Mesodermal cell (in vitro differentiated cells): Measurements from ENCODE around the gene C16orf74.

Source experiments
- H3K27ac ChIP-seq: 2 replicates; pipeline ENCODE4 v1.7.0; 2013; ENCODE audit warnings: mild to moderate bottlenecking, low read depth, low read length, moderate library complexity; ENCODE audit not compliant: severe bottlenecking
- H3K36me3 ChIP-seq: 2 replicates; pipeline ENCODE4 v1.7.1; 2013; ENCODE audit warnings: mild to moderate bottlenecking, low read length, moderate library complexity; ENCODE audit not compliant: control insufficient read depth, insufficient read depth
- H3K4me1 ChIP-seq: one replicate; pipeline ENCODE4 v1.7.1; 2013; ENCODE audit warnings: mild to moderate bottlenecking, low read length; ENCODE audit not compliant: insufficient read depth, control insufficient read depth, poor library complexity, severe bottlenecking
- H3K4me3 ChIP-seq: 2 replicates; pipeline ENCODE4 v1.7.0; 2013; ENCODE audit warnings: low read length, control low read depth, mild to moderate bottlenecking; ENCODE audit not compliant: insufficient read depth, poor library complexity, severe bottlenecking; ENCODE audit errors: extremely low read depth
- H3K9me3 ChIP-seq: 2 replicates; pipeline ENCODE4 v1.7.1; 2013; ENCODE audit warnings: mild to moderate bottlenecking, low read length, moderate library complexity; ENCODE audit not compliant: control insufficient read depth
- WGBS, 2 experiments: methylation state at CpG; one replicate each; pipeline ENCODE4 v1.1.5; 2013; ENCODE audit warnings: missing lambda C conversion rate in 2 of 2; ENCODE audit not compliant: insufficient coverage in 2 of 2; 5-methylcytosine and 5-hydroxymethylcytosine counted together

The C16orf74 gene

GRCh38 chr16:85704900-85705846 is 45.7 kb downstream of the C16orf74 start:
- no peaks in the 10 kb centered on the region for H3K4me1 ChIP-seq
- 94% methylated on average over 15 to 19 of the region's 20 CpGs for WGBS, 2 experiments

GRCh38 chr16:85704011-85704410 is 46.9 kb downstream of the C16orf74 start:
- WGBS, 2 experiments, result 93 to 97% methylated on average over 3 to 4 of the region's 11 CpGs
- Histone ChIP-seq H3K4me3 (no peak overlapping the region), H3K27ac (no peak overlapping the region), H3K4me1 (no peaks in the 10 kb centered on the region), H3K36me3 (no peaks in the 10 kb centered on the region), H3K9me3 (no peaks in the 10 kb centered on the region)

More at GRCh38 chr16:85704900-85705846, 45.7 kb downstream of the C16orf74 start:
- no peak overlapping the region for H3K4me3 ChIP-seq
- no peaks in the 10 kb centered on the region for H3K9me3 ChIP-seq
- no peaks in the 10 kb centered on the region for H3K36me3 ChIP-seq
- no peak overlapping the region for H3K27ac ChIP-seq

- Histone ChIP-seq H3K36me3 (no peaks in the 10 kb centered on the region), H3K27ac (no peak overlapping the region), H3K4me1 (no peaks in the 10 kb centered on the region), H3K4me3 (no peak overlapping the region), H3K9me3 (no peaks in the 10 kb centered on the region)
- WGBS, 2 experiments, result 75 to 90% methylated on average over 6 of the region's 7 CpGs
Measured at GRCh38 chr16:85699628-85700027, 51.3 kb downstream of the C16orf74 start.

- Histone ChIP-seq H3K9me3 (no peaks in the 10 kb centered on the region), H3K27ac (no peak overlapping the region), H3K4me3 (no peak overlapping the region), H3K4me1 (no peaks in the 10 kb centered on the region), H3K36me3 (no peaks in the 10 kb centered on the region)
- WGBS, 2 experiments, result 59 to 85% methylated on average over 10 to 11 of the region's 12 CpGs
Measured at GRCh38 chr16:85698935-85699558, 51.8 kb downstream of the C16orf74 start.

GRCh38 chr16:85698459-85698891 is 52.4 kb downstream of the C16orf74 start:
- Histone ChIP-seq H3K36me3 (no peaks in the 10 kb centered on the region), H3K4me1 (no peaks in the 10 kb centered on the region), H3K9me3 (no peaks in the 10 kb centered on the region), H3K4me3 (no peak overlapping the region), H3K27ac (no peak overlapping the region)
- 93 to 100% methylated on average over 3 to 4 of the region's 7 CpGs for WGBS, 2 experiments

- no peak overlapping the region for H3K27ac ChIP-seq
- no peaks in the 10 kb centered on the region for H3K36me3 ChIP-seq
- 87 to 90% methylated on average over 8 to 13 of the region's 14 CpGs for WGBS, 2 experiments
- H3K4me1 ChIP-seq, result no peaks in the 10 kb centered on the region
- no peak overlapping the region for H3K4me3 ChIP-seq
- H3K9me3 ChIP-seq, result no peaks in the 10 kb centered on the region
Measured at GRCh38 chr16:85697431-85697830, 53.5 kb downstream of the C16orf74 start.

- no peaks in the 10 kb centered on the region for H3K4me1 ChIP-seq
- H3K9me3 ChIP-seq, result no peaks in the 10 kb centered on the region
- H3K36me3 ChIP-seq, result no peaks in the 10 kb centered on the region
- H3K4me3 ChIP-seq, result no peak overlapping the region
- WGBS, 2 experiments, result 90 to 95% methylated on average over 16 of the region's 16 CpGs
- no peak overlapping the region for H3K27ac ChIP-seq
Measured at GRCh38 chr16:85696781-85697180, 54.1 kb downstream of the C16orf74 start.

GRCh38 chr16:85695196-85696128 is 55.4 kb downstream of the C16orf74 start:
- 83 to 86% methylated on average over 21 to 23 of the region's 24 CpGs for WGBS, 2 experiments
- H3K27ac ChIP-seq, result no peak overlapping the region
- no peak overlapping the region for H3K4me3 ChIP-seq
- H3K9me3 ChIP-seq, result no peaks in the 10 kb centered on the region
- peaks cover 2% of the 10 kb centered on the region for H3K4me1 ChIP-seq
- H3K36me3 ChIP-seq, result no peaks in the 10 kb centered on the region

GRCh38 chr16:85690469-85691064 is 60.3 kb downstream of the C16orf74 start:
- Histone ChIP-seq H3K27ac (no peak overlapping the region), H3K4me1 (peaks cover 8% of the 10 kb centered on the region), H3K4me3 (no peak overlapping the region), H3K9me3 (no peaks in the 10 kb centered on the region), H3K36me3 (peaks cover 7% of the 10 kb centered on the region)
- WGBS, 2 experiments, result 86 to 92% methylated on average over 5 of the region's 7 CpGs

- Histone ChIP-seq H3K27ac (no peak overlapping the region), H3K4me1 (peaks cover 8% of the 10 kb centered on the region), H3K4me3 (no peak overlapping the region), H3K36me3 (peaks cover 7% of the 10 kb centered on the region), H3K9me3 (no peaks in the 10 kb centered on the region)
- WGBS, 2 experiments, result 64 to 81% methylated on average over 8 to 9 of the region's 9 CpGs
Measured at GRCh38 chr16:85689950-85690320, 61.0 kb downstream of the C16orf74 start.
